ENCODE measurements around the gene UBLCP1. TPM values are rescaled to one million over a fixed set of nuclear protein-coding genes. Genes with fewer than 3 reads are reported as not detected.
"Not testable (repeated sequence)": the region's sequence is repeated elsewhere in the genome, so short reads cannot be mapped to it uniquely, and the experiment has no call there.

UBLCP1 gene, protein sequence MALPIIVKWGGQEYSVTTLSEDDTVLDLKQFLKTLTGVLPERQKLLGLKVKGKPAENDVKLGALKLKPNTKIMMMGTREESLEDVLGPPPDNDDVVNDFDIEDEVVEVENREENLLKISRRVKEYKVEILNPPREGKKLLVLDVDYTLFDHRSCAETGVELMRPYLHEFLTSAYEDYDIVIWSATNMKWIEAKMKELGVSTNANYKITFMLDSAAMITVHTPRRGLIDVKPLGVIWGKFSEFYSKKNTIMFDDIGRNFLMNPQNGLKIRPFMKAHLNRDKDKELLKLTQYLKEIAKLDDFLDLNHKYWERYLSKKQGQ
- 30.8 and 32.3 TPM in 2 replicates for total RNA-seq

DNA sequence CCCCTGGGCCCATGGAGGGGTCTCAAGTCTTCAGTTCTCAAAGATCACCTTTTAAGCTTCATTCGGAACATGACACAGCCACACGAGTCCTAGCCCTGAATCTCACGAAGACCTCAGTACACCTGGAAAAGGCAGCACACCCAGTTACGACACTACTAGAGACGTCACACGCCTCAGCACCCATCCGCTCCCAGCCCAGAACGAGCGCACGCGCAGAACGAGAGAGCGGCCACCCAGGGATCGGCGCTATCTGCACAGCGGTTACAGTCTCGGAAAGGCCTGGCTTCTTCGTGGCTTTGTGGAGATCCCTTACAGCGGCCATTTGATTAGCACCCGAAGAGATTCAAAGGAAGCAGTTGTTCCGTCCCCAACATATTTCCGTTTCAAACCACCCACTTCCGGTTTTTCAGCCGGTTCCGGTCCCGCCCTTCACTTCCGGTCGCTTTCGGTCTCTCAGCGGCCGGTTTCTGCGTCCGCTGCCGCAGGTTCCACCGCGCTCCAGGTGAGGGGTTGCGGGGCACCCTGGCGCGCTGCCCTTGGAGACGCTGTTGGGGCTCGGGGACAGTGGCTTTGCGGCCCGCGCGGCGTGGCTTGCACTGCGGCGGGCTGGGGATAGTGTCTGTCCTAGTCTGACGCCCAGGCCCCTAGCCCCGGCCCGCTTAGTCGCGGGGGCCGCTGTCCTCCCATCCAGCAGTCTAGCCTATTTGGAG is at the start of gene UBLCP1:
TSS of gene UBLCP1 (plus strand) at position 432 of the 710 bp plus-strand sequence. CDS start 5,626 bp downstream, outside the sequence.
- H3K27ac Mint-ChIP-seq: peak within 1 kb of the TSS; percentile 98
- DNase-seq (ENCODE audit: low spot score): peak; percentile 71
- peaks cover 20% of the 10 kb centered on the region for H3K9me3 Mint-ChIP-seq
- H3K36me3 Mint-ChIP-seq (ENCODE audit: low read depth): peaks cover 35% of the 10 kb centered on the region
- peak within 1 kb of the TSS; percentile 96 for H3K4me3 Mint-ChIP-seq
- peaks cover 21% of the 10 kb centered on the region for H3K4me1 Mint-ChIP-seq (ENCODE audit: low read depth)
- intact Hi-C loops (cut with micrococcal nuclease): loop anchor here (1.0 to 5.0 kb wide), 11 partner anchors 23 to 1531 kb away; partner anchors contain the start of genes PWWP2A, RNF145, THG1L and TTC1
- H3K27me3 Mint-ChIP-seq (ENCODE audit: insufficient read depth): peaks cover 2% of the 10 kb centered on the region

DNA sequence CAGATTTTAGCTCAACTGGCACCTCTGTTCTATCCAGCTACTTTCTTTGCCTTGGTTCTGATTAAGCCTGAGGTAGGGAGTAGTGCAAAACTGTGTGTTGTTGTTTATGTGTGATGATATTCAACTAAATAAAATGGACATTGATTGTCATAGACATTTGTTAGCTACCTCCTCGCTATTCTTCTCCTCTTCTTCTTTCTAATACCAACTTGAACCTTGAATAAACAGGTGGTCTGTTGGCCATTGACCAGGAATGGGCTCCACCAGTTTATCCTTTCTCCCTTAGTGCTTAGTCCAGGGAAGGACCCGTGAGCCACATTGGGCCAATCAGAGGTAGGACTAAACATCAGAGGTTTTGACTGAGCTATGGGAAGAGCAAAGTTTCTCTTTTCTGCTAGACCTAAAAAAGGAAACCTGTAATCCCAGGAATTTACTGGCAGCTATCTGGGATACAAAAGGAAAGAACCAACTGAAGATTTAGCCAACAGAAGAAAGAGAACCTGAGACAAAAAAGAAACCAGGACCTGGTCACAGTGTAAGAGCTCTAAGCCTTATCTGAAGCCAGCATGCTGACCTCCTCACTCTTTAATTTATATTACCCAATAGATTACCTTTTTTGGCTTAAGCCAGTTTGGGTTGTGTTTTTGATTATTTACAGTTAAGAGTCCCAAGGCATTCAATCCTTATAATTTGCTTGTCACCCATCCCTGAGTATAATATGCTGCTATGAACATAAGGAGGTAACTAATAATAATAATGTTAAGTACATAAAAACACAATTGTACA is 48.4 kb upstream of the UBLCP1 start:
- peaks cover 8% of the 10 kb centered on the region for H3K27me3 Mint-ChIP-seq (ENCODE audit: insufficient read depth)
- H3K4me1 Mint-ChIP-seq (ENCODE audit: low read depth): peaks cover 30% of the 10 kb centered on the region
- H3K36me3 Mint-ChIP-seq (ENCODE audit: low read depth): no peaks in the 10 kb centered on the region
- no peak for DNase-seq (ENCODE audit: low spot score)
- no peaks in the 10 kb centered on the region for H3K9me3 Mint-ChIP-seq
- no peak overlapping the region for H3K27ac Mint-ChIP-seq
- intact Hi-C loops (cut with micrococcal nuclease): no loop called here
- H3K4me3 Mint-ChIP-seq: no peak overlapping the region

DNA sequence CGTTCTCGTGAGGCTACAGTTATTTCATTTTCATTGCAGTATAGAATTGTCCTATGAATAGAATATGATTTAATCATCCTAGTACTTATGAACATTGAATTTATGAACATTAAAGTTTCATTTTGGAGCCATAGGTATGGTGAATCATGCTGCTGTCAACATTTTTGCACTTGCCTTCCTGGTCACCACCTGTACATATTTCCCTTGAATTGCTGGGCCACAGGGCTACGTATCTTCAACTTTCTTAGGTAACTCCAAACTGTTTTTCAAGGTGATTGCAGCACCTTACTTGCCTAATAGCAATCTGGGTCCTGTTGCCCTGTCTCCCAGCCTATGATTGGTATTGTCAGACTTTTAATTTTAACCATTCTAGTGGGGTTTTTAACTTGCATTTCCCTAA is 47.2 kb upstream of the UBLCP1 start:
- intact Hi-C loops (cut with micrococcal nuclease): no loop called here
- H3K9me3 Mint-ChIP-seq: no peaks in the 10 kb centered on the region
- no peaks in the 10 kb centered on the region for H3K36me3 Mint-ChIP-seq (ENCODE audit: low read depth)
- H3K27me3 Mint-ChIP-seq (ENCODE audit: insufficient read depth): peaks cover 8% of the 10 kb centered on the region
- H3K27ac Mint-ChIP-seq: no peak overlapping the region
- H3K4me1 Mint-ChIP-seq (ENCODE audit: low read depth): peaks cover 18% of the 10 kb centered on the region
- no peak for DNase-seq (ENCODE audit: low spot score)
- no peak overlapping the region for H3K4me3 Mint-ChIP-seq

DNA sequence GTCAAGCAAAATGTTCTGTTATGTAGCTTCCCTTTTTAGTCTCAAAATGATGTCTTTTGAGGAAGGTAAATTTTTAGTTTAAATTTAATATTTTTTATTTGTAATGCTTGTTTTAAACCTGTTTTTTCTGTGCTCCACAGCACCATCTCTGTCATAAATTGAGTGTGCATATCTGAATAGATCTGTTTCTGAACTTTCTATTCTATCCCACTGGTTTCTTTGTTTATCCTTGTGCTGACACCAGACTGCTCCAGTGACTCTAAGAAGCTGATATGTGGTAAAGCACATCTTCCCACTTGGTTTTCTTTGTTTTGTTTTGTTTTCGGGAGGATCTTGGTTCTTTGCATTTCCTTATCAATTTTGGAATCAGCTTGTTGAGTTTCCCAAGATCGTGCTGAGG is 46.6 kb upstream of the UBLCP1 start:
- H3K4me1 Mint-ChIP-seq (ENCODE audit: low read depth): peaks cover 17% of the 10 kb centered on the region
- DNase-seq (ENCODE audit: low spot score): no peak
- no peak overlapping the region for H3K4me3 Mint-ChIP-seq
- H3K9me3 Mint-ChIP-seq: no peaks in the 10 kb centered on the region
- peak overlapping the region; percentile 24 for H3K27ac Mint-ChIP-seq
- H3K27me3 Mint-ChIP-seq (ENCODE audit: insufficient read depth): peaks cover 8% of the 10 kb centered on the region
- no peaks in the 10 kb centered on the region for H3K36me3 Mint-ChIP-seq (ENCODE audit: low read depth)
- intact Hi-C loops (cut with micrococcal nuclease): no loop called here

DNA sequence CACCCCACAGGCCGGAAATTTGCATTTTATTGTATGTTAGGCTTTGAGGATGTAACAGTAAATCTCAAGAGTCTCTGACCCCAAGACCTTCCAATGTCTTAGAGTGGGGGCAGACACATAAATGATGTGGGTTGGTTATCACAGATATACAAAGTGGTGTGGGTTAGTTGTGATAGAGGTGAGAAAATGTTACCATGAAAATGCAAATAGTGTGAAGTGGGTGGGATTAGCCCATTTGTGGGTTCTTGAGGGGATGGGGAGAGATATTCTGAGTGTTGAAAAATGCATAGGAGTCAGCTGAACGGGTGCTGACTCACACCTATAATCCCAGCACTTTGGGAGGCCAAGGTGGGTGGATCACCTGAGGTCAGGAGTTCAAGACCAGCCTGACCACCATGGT is 45.9 kb upstream of the UBLCP1 start:
- intact Hi-C loops (cut with micrococcal nuclease): loop anchor here (1.0 kb wide), 2 partner anchors 23 to 241 kb away; no protein-coding TSS in a partner anchor
- Mint-ChIP-seq H3K27me3 (ENCODE audit: insufficient read depth) (peaks cover 8% of the 10 kb centered on the region), H3K27ac (peak overlapping the region; percentile 76), H3K9me3 (no peaks in the 10 kb centered on the region), H3K4me3 (no peak overlapping the region), H3K36me3 (ENCODE audit: low read depth) (no peaks in the 10 kb centered on the region), H3K4me1 (ENCODE audit: low read depth) (peaks cover 17% of the 10 kb centered on the region)
- no peak for DNase-seq (ENCODE audit: low spot score)

DNA sequence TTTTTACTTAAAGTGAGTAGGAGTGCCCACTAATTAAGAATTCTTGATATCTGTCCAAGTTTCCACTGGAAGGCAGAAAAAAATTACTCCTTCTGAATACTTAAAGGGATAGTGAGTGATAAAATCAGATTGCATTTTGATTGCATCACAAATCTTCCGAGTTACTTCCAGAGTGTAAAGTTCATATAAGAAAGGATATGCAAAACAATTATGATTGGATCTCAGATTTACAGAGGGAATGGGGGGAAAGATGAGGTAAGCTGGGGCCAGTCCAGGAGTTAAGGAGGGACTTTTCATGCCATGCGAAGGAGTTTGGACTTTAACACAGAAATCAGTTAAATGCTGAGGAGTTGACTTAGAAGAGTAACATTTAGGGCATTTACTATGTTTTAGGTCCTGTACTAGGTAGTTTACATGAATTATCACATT is 44.5 kb upstream of the UBLCP1 start:
- intact Hi-C loops (cut with micrococcal nuclease): no loop called here
- H3K36me3 Mint-ChIP-seq (ENCODE audit: low read depth): no peaks in the 10 kb centered on the region
- H3K9me3 Mint-ChIP-seq: no peaks in the 10 kb centered on the region
- peaks cover 12% of the 10 kb centered on the region for H3K4me1 Mint-ChIP-seq (ENCODE audit: low read depth)
- H3K4me3 Mint-ChIP-seq: no peak overlapping the region
- DNase-seq (ENCODE audit: low spot score): no peak
- no peak overlapping the region for H3K27ac Mint-ChIP-seq
- H3K27me3 Mint-ChIP-seq (ENCODE audit: insufficient read depth): peaks cover 8% of the 10 kb centered on the region

DNA sequence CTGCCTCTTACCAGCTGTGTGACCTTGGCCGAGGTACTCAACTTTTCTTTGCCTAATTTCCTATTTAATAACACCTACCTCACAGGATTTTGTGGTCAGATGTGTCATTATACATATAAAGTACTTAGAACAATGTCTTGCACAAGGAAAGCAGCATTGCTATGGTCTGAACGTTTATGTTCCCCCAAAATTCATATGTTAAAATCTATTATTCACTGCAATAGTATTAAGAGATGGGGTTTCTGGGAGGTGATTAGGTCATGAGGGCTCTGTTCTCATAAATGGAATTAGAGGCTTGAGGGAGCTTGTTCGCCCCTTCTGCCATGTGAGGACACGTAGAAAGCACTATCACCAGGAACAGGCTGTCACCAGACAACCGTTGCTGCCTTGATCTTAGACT is 42.9 kb upstream of the UBLCP1 start:
- intact Hi-C loops (cut with micrococcal nuclease): no loop called here
- peaks cover 2% of the 10 kb centered on the region for H3K36me3 Mint-ChIP-seq (ENCODE audit: low read depth)
- no peaks in the 10 kb centered on the region for H3K9me3 Mint-ChIP-seq

DNA sequence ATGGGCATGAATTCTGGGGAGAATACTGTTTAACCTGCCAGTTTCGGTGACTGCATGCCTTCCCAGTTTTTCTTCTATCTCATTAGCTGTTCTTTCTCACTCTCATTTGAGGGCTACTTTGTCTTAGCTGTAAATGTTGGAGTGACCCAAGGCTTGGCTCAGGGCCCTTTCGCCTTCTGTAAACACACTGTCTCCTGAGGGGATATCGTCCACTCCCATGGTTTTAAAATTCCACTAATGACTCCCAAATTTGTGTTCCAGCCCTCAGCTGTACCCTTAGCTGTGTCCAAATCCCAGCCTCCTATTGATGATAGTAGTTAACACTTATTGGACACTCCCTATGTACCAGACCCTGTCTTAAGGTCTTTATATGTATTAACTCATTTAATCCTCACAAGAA is 39.6 kb upstream of the UBLCP1 start:
- Mint-ChIP-seq H3K9me3 (no peaks in the 10 kb centered on the region), H3K36me3 (ENCODE audit: low read depth) (peaks cover 2% of the 10 kb centered on the region), H3K27ac (no peak overlapping the region), H3K27me3 (ENCODE audit: insufficient read depth) (no peaks in the 10 kb centered on the region), H3K4me1 (ENCODE audit: low read depth) (peaks cover 4% of the 10 kb centered on the region), H3K4me3 (no peak overlapping the region)
- intact Hi-C loops (cut with micrococcal nuclease): no loop called here
- no peak for DNase-seq (ENCODE audit: low spot score)

More for the DNA sequence above, 42.9 kb upstream of the UBLCP1 start:
- Mint-ChIP-seq H3K27me3 (ENCODE audit: insufficient read depth) (peaks cover 3% of the 10 kb centered on the region), H3K4me3 (no peak overlapping the region), H3K4me1 (ENCODE audit: low read depth) (peaks cover 16% of the 10 kb centered on the region), H3K27ac (no peak overlapping the region)
- DNase-seq (ENCODE audit: low spot score): no peak

DNA sequence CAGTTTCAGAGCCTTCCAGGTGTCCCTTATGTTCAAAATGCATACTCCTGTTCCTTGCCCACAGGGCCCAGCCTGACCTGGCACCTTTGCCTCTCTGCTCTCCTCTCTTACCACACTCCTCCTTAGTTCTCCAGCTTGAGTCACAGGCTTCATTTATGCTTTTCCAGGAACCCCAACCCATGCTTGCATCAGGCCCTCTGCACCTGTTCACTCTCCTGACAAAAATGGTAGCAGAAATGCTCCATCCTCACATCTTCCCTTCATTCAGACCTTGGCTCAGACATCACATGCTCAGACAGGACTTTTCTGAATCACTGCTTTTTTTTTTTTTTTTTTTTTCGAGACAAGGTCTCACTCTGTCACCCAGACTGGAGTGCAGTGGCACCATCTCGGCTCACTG is 38.6 kb upstream of the UBLCP1 start:
- intact Hi-C loops (cut with micrococcal nuclease): no loop called here
- H3K4me3 Mint-ChIP-seq: no peak overlapping the region
- H3K36me3 Mint-ChIP-seq (ENCODE audit: low read depth): peaks cover 2% of the 10 kb centered on the region
- no peak overlapping the region for H3K27ac Mint-ChIP-seq
- H3K4me1 Mint-ChIP-seq (ENCODE audit: low read depth): peaks cover 4% of the 10 kb centered on the region
- H3K9me3 Mint-ChIP-seq: no peaks in the 10 kb centered on the region
- DNase-seq (ENCODE audit: low spot score): no peak
- no peaks in the 10 kb centered on the region for H3K27me3 Mint-ChIP-seq (ENCODE audit: insufficient read depth)

DNA sequence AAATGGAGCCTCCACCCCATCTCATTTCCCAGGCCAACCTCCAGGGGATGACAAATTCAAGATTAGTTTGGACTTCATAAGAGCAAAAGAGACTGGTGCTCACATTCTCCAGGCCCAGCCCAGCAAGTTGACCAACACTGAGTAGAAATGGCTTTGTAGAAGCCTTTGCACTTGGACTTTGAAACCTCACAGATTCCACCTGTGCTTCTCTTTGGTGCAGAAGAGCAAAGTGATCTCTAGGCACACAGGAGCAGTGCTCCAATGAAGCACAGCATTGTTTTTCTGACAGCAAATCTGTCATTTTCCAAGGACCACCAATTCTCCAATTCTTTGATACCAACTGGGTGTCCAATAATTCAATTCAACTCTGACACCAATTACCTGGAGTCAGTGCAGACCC is 36.6 kb upstream of the UBLCP1 start:
- H3K27me3 Mint-ChIP-seq (ENCODE audit: insufficient read depth): peaks cover 2% of the 10 kb centered on the region
- peaks cover 4% of the 10 kb centered on the region for H3K4me1 Mint-ChIP-seq (ENCODE audit: low read depth)
- H3K27ac Mint-ChIP-seq: no peak overlapping the region
- no peak overlapping the region for H3K4me3 Mint-ChIP-seq
- intact Hi-C loops (cut with micrococcal nuclease): no loop called here
- H3K36me3 Mint-ChIP-seq (ENCODE audit: low read depth): peaks cover 2% of the 10 kb centered on the region
- no peak for DNase-seq (ENCODE audit: low spot score)
- H3K9me3 Mint-ChIP-seq: no peaks in the 10 kb centered on the region

DNA sequence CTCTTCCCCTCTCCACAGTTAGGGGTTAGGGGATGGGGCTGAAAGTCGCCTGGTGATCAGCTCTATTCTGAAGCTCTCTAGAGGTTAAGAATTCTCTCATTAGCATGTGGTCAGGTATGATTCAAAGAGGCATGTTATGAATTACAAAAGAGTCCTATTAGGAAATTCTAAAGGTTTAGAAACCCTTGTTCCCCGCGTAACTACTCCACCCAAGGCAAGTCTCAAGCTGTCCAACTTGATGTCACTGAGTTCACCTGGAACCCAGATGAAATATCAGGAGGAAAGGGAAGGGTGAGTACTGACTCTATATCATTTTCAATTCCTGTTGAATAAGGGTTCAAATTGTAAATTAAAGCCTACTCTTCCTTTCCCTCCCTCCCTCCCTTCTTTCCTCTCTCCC is 35.6 kb upstream of the UBLCP1 start:
- intact Hi-C loops (cut with micrococcal nuclease): no loop called here
- H3K9me3 Mint-ChIP-seq: no peaks in the 10 kb centered on the region
- no peak overlapping the region for H3K4me3 Mint-ChIP-seq
- H3K36me3 Mint-ChIP-seq (ENCODE audit: low read depth): peaks cover 2% of the 10 kb centered on the region
- H3K27me3 Mint-ChIP-seq (ENCODE audit: insufficient read depth): peaks cover 5% of the 10 kb centered on the region
- no peak for DNase-seq (ENCODE audit: low spot score)
- peaks cover 4% of the 10 kb centered on the region for H3K4me1 Mint-ChIP-seq (ENCODE audit: low read depth)
- no peak overlapping the region for H3K27ac Mint-ChIP-seq

DNA sequence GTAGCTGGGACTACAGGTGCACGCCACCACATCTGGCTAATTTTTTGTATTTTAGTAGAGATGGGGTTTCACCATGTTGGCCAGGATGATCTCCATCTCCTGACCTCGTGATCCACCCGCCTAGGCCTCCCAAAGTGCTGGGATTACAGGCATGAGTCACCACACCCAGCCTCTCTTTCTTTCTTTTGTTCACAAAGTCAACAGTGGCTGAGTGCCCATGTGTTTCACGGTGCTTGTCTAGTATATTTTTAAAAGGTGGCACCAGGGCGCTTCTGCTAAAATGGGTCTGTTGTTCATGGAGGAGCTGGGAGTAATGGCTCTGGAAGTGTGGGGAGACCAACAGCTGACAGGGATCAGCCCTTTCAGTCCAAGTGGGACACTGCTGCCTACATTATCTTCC is 35.0 kb upstream of the UBLCP1 start:
- H3K4me3 Mint-ChIP-seq; H3K9me3 Mint-ChIP-seq; H3K36me3 Mint-ChIP-seq (ENCODE audit: low read depth); H3K27ac Mint-ChIP-seq; intact Hi-C loops (cut with micrococcal nuclease); DNase-seq (ENCODE audit: low spot score); H3K4me1 Mint-ChIP-seq (ENCODE audit: low read depth); H3K27me3 Mint-ChIP-seq (ENCODE audit: insufficient read depth): not testable (repeated sequence)

DNA sequence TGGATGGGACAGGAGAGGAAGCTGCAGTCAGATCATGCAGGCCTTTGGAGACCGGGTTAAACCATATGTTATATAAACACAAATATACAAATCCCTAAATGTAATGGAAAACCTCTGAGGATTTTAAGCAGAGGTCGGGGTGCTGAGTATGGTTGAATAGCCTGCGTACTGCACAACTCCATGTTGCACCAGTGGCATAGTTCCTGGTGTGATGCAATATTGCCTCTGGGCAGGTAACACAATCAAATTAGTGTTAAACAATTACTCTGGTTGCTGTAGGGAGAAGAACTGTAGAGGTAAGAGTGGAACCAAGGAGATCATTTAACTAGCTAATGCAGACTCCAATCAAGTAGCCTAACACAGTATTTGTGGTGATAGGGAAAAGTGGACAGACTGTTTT is 32.4 kb upstream of the UBLCP1 start:
- no peak overlapping the region for H3K4me3 Mint-ChIP-seq
- intact Hi-C loops (cut with micrococcal nuclease): no loop called here
- no peak overlapping the region for H3K27ac Mint-ChIP-seq
- H3K9me3 Mint-ChIP-seq: no peaks in the 10 kb centered on the region
- peaks cover 5% of the 10 kb centered on the region for H3K27me3 Mint-ChIP-seq (ENCODE audit: insufficient read depth)
- no peak for DNase-seq (ENCODE audit: low spot score)
- no peaks in the 10 kb centered on the region for H3K4me1 Mint-ChIP-seq (ENCODE audit: low read depth)
- H3K36me3 Mint-ChIP-seq (ENCODE audit: low read depth): no peaks in the 10 kb centered on the region

Measured in activated T-helper 1 cell treated with anti-CD3 and anti-CD28 coated beads, Interleukin-12 subunit alpha, Interleukin-12 subunit beta, Interleukin-2, Interleukin-4 antibody, amounts not matched to agents 30 ng/mL and 10 ng/mL and 1 ng/mL, durations not matched to agents 14 hours and 24 hours and 36 hours (primary cell).